ENCODE results near the gene CCL19. TPM values are rescaled to one million over a fixed set of nuclear protein-coding genes. Genes with fewer than 3 reads are reported as not detected.
A peak's percentile ranks its signal among the peaks of the same experiment; 100 is the strongest.
"Not testable (repeated sequence)": the region's sequence is repeated elsewhere in the genome, so short reads cannot be mapped to it uniquely, and the experiment has no call there.

CCL19 gene
- polyA plus RNA-seq (ENCODE audit: insufficient read length in 3 of 3) = under 1 TPM in 1 of 3 donors, not detected in 2; 0.31 TPM

- no peak for DNase-seq (ENCODE audit: low read depth in 3 of 3, low spot score in 2 of 3)
Measured at GRCh38 chr9:34690983-34691935, at the start of gene CCL19. Gene CCL19 (minus strand): TSS chr9:34691276. CDS start chr9:34691139, 137 bp downstream.

GRCh38 chr9:34740176-34740575 lies 49.1 kb upstream of the CCL19 start:
- not testable (repeated sequence) for DNase-seq (ENCODE audit: low read depth in 3 of 3, low spot score in 2 of 3)

GRCh38 chr9:34737677-34738260 lies 46.7 kb upstream of the CCL19 start:
- DNase-seq (ENCODE audit: low read depth in 3 of 3, low spot score in 2 of 3) = no peak

- no peak for DNase-seq (ENCODE audit: low read depth in 3 of 3, low spot score in 2 of 3)
Measured at GRCh38 chr9:34734720-34735119, 43.6 kb upstream of the CCL19 start.

- DNase-seq (ENCODE audit: low read depth in 3 of 3, low spot score in 2 of 3) = no peak
Measured at GRCh38 chr9:34732886-34733285, 41.8 kb upstream of the CCL19 start.

- DNase-seq (ENCODE audit: low read depth in 3 of 3, low spot score in 2 of 3) = no peak
Measured at GRCh38 chr9:34732478-34732877, 41.4 kb upstream of the CCL19 start.

- DNase-seq (ENCODE audit: low read depth in 3 of 3, low spot score in 2 of 3) = no peak
Measured at GRCh38 chr9:34723141-34723540, 32.1 kb upstream of the CCL19 start.

- not testable (repeated sequence) for DNase-seq (ENCODE audit: low read depth in 3 of 3, low spot score in 2 of 3)
Measured at GRCh38 chr9:34719769-34720025, 28.6 kb upstream of the CCL19 start.

GRCh38 chr9:34719021-34719768 lies 28.1 kb upstream of the CCL19 start:
- no peak for DNase-seq (ENCODE audit: low read depth in 3 of 3, low spot score in 2 of 3)

- DNase-seq (ENCODE audit: low read depth in 3 of 3, low spot score in 2 of 3) = no peak
Measured at GRCh38 chr9:34717996-34718614, 27.0 kb upstream of the CCL19 start.

GRCh38 chr9:34716711-34717110 lies 25.6 kb upstream of the CCL19 start:
- no peak for DNase-seq (ENCODE audit: low read depth in 3 of 3, low spot score in 2 of 3)

- DNase-seq (ENCODE audit: low read depth in 3 of 3, low spot score in 2 of 3) = no peak
Measured at GRCh38 chr9:34715639-34716215, 24.7 kb upstream of the CCL19 start.

GRCh38 chr9:34714007-34714406 lies 22.9 kb upstream of the CCL19 start:
- no peak for DNase-seq (ENCODE audit: low read depth in 3 of 3, low spot score in 2 of 3)

GRCh38 chr9:34712140-34712539 lies 21.1 kb upstream of the CCL19 start:
- DNase-seq (ENCODE audit: low read depth in 3 of 3, low spot score in 2 of 3) = no peak

GRCh38 chr9:34710023-34710422 lies 18.9 kb upstream of the CCL19 start, which contains the start of gene CCL21:
Gene CCL21 (minus strand): TSS chr9:34710136. CDS start chr9:34710066, 70 bp downstream.
- DNase-seq (ENCODE audit: low read depth in 3 of 3, low spot score in 2 of 3) = no peak

GRCh38 chr9:34709196-34709978 lies 18.3 kb upstream of the CCL19 start:
- no peak for DNase-seq (ENCODE audit: low read depth in 3 of 3, low spot score in 2 of 3)

- DNase-seq (ENCODE audit: low read depth in 3 of 3, low spot score in 2 of 3) = no peak
Measured at GRCh38 chr9:34707130-34707529, 16.1 kb upstream of the CCL19 start.

- peak; percentile 55 to 69 (median 63) for DNase-seq (ENCODE audit: low read depth in 3 of 3, low spot score in 2 of 3)
Measured at GRCh38 chr9:34701769-34702736, 11.0 kb upstream of the CCL19 start.

Data from right renal cortex interstitium (tissue), 3 donors.